ENCODE data around the gene C10orf105.

Gene C10orf105

DNA sequence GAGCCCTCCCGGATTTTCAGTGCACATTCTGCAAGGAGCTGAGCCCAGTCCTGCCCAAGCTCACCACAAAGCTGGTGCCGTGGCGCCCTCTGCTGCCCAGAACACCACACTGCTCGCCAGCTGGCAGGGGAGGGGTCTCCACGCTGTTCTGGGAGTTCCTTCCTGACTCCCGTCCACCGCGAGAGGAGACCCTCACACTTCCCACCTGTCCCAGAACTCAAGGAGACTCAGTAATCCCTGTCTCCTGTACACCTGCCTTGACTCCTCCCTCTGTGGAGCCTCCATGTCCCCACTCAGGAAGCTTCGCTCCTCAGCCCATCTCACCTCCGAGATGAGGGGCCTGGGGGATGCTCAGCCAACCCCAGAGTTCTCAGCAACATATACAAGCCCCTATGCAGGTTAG, 11.3 kb downstream of the C10orf105 start:
- no peak overlapping the region for H3K27ac ChIP-seq (ENCODE audit: low read depth, low read length)
- H3K4me3 ChIP-seq (ENCODE audit: low read length): no peak overlapping the region
- peaks cover 7% of the 10 kb centered on the region for H3K4me1 ChIP-seq (ENCODE audit: control insufficient read depth, insufficient read depth, low read length)
- no peaks in the 10 kb centered on the region for H3K36me3 ChIP-seq (ENCODE audit: control insufficient read depth, insufficient read depth, low read length)
- H3K9ac ChIP-seq (ENCODE audit: low read length): no peak overlapping the region
- H3K27me3 ChIP-seq (ENCODE audit: control insufficient read depth, insufficient read depth, low read length): no peaks in the 10 kb centered on the region

DNA sequence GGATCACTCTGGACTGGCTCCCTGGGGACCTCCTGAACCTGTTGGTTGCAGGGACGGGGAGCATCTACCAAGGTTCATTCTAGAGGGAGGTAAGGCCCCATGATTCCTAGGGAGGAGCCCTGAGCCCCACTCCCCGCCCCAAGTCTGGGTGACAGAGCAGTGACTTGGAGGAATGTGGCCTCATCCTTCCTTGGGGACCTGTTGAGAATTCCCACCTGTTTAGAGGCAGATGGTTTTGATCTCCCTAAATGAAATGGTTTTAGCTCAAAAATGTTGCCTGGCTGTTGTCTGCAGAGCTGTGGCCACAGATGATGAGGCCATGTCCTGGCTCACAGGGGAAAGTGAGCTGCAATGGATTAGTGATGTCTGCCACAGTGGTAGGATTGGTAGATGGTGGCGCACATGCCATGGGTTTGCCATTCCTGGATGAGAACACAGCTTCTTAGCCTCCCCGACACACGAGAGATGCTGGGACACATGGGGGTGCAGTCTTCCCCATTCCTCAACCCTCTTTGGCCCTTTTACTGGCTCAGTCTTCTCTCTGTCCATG, 12.3 kb downstream of the C10orf105 start:
- Histone ChIP-seq H3K27me3 (ENCODE audit: control insufficient read depth, insufficient read depth, low read length) (no peaks in the 10 kb centered on the region), H3K27ac (ENCODE audit: low read depth, low read length) (no peak overlapping the region), H3K36me3 (ENCODE audit: control insufficient read depth, insufficient read depth, low read length) (no peaks in the 10 kb centered on the region), H3K4me1 (ENCODE audit: control insufficient read depth, insufficient read depth, low read length) (no peaks in the 10 kb centered on the region), H3K4me3 (ENCODE audit: low read length) (no peak overlapping the region), H3K9ac (ENCODE audit: low read length) (no peak overlapping the region)

DNA sequence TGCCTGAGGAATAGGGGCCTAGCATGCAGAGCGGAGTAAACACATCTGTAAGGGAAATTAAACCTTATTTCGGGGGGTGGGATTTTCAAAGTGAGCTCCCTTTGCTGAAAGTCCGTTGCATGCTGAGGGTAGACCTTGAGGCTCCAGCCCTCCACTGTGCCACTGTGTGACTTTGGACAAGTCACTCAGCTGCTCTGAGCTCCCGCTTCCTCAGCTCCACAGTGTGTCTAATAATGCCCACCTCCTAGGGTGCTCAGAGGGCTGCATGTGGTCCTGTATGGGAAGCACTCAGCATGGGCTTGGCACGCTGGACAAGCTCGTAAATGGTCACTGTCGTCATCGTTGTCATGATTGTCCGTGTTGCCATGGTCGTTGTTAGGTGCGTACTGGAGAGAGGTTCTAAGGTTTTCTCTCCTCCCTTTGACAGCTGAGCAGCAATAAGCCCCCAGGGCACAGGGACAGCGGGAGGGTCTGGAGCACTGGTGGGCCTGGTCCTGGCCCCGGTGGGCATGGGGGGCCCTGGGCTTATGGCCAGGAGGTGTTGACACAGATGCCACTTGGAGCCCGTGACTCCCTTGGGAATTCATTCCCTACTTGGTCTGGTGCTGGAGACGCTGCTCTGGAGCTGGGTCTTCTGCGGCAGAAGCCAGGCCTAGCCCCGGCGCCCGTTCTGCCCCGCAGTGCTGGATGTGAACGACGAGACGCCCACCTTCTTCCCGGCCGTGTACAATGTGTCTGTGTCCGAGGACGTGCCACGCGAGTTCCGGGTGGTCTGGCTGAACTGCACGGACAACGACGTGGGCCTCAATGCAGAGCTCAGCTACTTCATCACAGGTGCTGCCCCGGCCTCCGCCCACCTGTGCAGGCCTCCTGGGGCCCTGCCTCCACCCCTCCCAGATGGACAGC, 13.1 kb downstream of the C10orf105 start:
- Histone ChIP-seq H3K4me1 (ENCODE audit: control insufficient read depth, insufficient read depth, low read length) (no peaks in the 10 kb centered on the region), H3K4me3 (ENCODE audit: low read length) (no peak overlapping the region), H3K27me3 (ENCODE audit: control insufficient read depth, insufficient read depth, low read length) (no peaks in the 10 kb centered on the region), H3K36me3 (ENCODE audit: control insufficient read depth, insufficient read depth, low read length) (no peaks in the 10 kb centered on the region), H3K27ac (ENCODE audit: low read depth, low read length) (no peak overlapping the region), H3K9ac (ENCODE audit: low read length) (no peak overlapping the region)

DNA sequence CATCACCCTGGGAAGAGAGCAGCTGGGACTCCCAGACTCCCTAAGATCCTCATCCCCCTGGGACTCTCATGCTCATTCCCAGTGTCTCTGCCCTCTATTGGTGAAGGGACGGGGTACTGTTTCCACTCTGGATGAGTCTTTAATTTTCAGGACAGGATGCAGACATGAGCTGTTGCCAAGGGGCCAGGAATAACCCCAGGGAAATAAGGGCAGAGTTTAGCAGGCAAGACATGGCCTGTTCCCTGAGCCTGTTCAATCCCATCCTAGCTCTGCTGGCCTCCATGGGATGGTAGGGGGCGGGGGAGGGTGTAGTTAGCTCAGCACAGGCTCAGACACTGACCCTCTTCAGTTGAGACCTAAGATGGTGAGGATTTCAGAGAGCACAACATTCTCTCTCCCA, 14.0 kb downstream of the C10orf105 start:
- Histone ChIP-seq H3K36me3 (ENCODE audit: control insufficient read depth, insufficient read depth, low read length) (no peaks in the 10 kb centered on the region), H3K27me3 (ENCODE audit: control insufficient read depth, insufficient read depth, low read length) (no peaks in the 10 kb centered on the region), H3K27ac (ENCODE audit: low read depth, low read length) (no peak overlapping the region), H3K4me3 (ENCODE audit: low read length) (no peak overlapping the region), H3K9ac (ENCODE audit: low read length) (no peak overlapping the region), H3K4me1 (ENCODE audit: control insufficient read depth, insufficient read depth, low read length) (no peaks in the 10 kb centered on the region)

DNA sequence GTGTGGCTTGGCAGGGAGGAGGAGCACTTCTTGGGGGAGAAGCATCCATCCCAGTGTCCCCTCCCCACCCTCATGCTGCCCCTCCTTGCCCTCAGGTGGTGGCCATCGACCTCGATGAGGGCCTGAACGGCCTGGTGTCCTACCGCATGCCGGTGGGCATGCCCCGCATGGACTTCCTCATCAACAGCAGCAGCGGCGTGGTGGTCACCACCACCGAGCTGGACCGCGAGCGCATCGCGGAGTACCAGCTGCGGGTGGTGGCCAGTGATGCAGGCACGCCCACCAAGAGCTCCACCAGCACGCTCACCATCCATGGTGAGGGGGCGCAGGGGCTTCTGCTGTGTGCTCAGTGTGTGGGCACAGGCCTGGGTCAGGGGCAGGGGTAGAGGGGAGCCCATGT, 14.8 kb downstream of the C10orf105 start:
- Histone ChIP-seq H3K4me1 (ENCODE audit: control insufficient read depth, insufficient read depth, low read length) (no peaks in the 10 kb centered on the region), H3K4me3 (ENCODE audit: low read length) (no peak overlapping the region), H3K27ac (ENCODE audit: low read depth, low read length) (no peak overlapping the region), H3K9ac (ENCODE audit: low read length) (no peak overlapping the region), H3K36me3 (ENCODE audit: control insufficient read depth, insufficient read depth, low read length) (no peaks in the 10 kb centered on the region), H3K27me3 (ENCODE audit: control insufficient read depth, insufficient read depth, low read length) (no peaks in the 10 kb centered on the region)

DNA sequence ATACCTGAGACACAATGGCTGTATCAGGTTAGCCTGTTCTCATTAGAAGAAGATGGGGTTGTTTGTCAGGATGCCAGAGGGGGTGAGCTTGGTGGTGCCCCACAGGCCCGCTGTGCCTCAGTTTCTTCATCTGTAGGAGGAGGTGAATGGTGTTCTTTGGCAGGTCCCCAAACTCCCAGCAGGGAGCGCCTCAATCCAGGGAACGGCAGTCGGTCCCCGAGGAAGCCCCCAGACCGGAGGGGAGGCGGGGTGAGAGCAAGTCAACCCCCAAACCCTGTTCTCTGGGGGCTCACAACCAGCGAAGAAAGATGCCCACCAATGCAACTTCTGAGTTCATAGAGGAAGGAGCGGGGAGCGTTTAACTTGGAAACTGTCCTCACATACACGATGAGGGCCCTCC, 16.0 kb downstream of the C10orf105 start:
- H3K4me1 ChIP-seq (ENCODE audit: control insufficient read depth, insufficient read depth, low read length): no peaks in the 10 kb centered on the region
- H3K36me3 ChIP-seq (ENCODE audit: control insufficient read depth, insufficient read depth, low read length): no peaks in the 10 kb centered on the region
- H3K4me3 ChIP-seq (ENCODE audit: low read length): no peak overlapping the region
- no peaks in the 10 kb centered on the region for H3K27me3 ChIP-seq (ENCODE audit: control insufficient read depth, insufficient read depth, low read length)
- no peak overlapping the region for H3K27ac ChIP-seq (ENCODE audit: low read depth, low read length)
- H3K9ac ChIP-seq (ENCODE audit: low read length): no peak overlapping the region

DNA sequence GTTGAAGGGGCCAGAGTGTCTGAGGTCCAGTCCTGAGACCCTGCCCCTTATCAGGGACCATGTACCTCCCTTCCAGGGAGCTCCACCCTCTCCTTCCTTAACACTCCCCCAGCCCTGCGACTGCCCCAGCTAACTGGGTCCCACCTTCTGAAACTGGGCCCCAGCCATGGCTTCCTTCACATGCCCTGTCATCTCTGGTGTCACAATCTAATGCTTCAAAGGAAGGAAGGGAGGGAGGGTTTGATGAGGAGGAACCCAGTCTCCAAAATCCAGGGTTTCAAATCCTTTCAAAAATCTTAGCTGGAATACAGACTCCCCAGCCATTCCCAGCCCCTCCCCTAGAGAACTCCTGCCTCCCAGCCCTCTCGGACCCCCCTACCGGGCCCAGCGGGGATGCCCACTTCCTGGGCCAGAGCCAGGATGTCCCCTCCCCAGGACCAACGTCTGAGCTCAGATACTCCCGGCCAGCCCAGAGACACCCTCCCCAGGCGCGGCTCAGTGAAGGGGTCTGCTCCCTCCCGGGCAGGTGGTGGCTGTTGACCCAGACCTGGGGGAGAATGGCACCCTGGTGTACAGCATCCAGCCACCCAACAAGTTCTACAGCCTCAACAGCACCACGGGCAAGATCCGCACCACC, 18.0 kb downstream of the C10orf105 start:
- no peak overlapping the region for H3K9ac ChIP-seq (ENCODE audit: low read length)
- no peaks in the 10 kb centered on the region for H3K27me3 ChIP-seq (ENCODE audit: control insufficient read depth, insufficient read depth, low read length)
- no peak overlapping the region for H3K27ac ChIP-seq (ENCODE audit: low read depth, low read length)
- no peaks in the 10 kb centered on the region for H3K4me1 ChIP-seq (ENCODE audit: control insufficient read depth, insufficient read depth, low read length)
- H3K36me3 ChIP-seq (ENCODE audit: control insufficient read depth, insufficient read depth, low read length): no peaks in the 10 kb centered on the region
- H3K4me3 ChIP-seq (ENCODE audit: low read length): no peak overlapping the region

DNA sequence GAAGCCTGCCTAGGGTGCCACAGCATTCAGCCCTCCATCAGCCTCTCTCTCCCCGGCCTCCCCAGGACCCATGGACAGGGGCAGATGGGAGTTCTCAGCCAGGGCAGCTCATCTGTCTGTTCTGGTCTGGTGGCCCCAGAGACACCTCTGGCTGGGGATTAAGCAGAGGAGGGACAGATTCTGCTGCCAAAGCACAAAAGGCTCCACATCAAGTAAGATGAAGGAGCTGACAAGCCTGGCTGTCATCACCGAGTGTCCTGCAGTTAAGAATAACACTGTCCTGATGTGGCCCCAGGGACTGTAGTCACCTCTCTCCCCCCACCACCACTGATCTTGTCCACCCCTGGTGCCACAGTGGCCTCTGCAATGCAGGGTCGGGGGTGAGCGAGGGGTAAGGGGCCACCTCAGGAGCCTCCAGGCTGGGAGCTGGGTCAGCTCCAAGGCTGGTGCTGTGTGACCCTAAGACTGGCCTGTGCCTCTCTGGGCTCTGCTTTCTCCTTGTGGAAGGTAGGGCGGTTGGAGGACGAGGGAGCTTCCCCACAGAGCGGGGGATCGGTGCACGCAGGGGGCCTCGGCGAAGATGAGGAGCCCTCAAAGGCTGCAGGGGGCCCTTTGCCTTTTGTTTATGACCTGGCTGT, 18.7 kb downstream of the C10orf105 start:
- Histone ChIP-seq H3K4me1 (ENCODE audit: control insufficient read depth, insufficient read depth, low read length) (no peaks in the 10 kb centered on the region), H3K9ac (ENCODE audit: low read length) (no peak overlapping the region), H3K36me3 (ENCODE audit: control insufficient read depth, insufficient read depth, low read length) (no peaks in the 10 kb centered on the region), H3K27me3 (ENCODE audit: control insufficient read depth, insufficient read depth, low read length) (no peaks in the 10 kb centered on the region), H3K4me3 (ENCODE audit: low read length) (no peak overlapping the region), H3K27ac (ENCODE audit: low read depth, low read length) (no peak overlapping the region)

DNA sequence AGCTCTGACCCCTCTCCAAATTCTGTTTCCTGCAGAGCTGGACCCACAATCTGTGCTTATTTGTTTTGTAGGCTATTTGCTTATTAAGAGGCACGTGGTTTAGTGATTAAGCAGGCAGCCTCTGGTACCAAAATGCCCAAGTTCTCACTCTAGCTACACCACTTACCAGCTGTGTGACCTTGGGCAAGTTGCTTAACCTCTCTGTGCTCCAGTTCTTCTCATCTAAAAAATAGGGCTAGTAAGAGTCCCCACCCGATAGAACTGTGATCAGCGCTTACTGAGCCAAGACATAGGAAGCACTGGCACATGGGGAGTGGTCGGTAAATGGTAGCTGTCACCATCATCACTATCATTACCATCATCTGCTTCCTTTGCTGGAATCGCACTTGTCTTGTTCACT, 20.8 kb downstream of the C10orf105 start:
- no peak overlapping the region for H3K27ac ChIP-seq (ENCODE audit: low read depth, low read length)
- H3K27me3 ChIP-seq (ENCODE audit: control insufficient read depth, insufficient read depth, low read length): no peaks in the 10 kb centered on the region
- no peaks in the 10 kb centered on the region for H3K36me3 ChIP-seq (ENCODE audit: control insufficient read depth, insufficient read depth, low read length)
- H3K4me3 ChIP-seq (ENCODE audit: low read length): no peak overlapping the region
- no peak overlapping the region for H3K9ac ChIP-seq (ENCODE audit: low read length)
- no peaks in the 10 kb centered on the region for H3K4me1 ChIP-seq (ENCODE audit: control insufficient read depth, insufficient read depth, low read length)

DNA sequence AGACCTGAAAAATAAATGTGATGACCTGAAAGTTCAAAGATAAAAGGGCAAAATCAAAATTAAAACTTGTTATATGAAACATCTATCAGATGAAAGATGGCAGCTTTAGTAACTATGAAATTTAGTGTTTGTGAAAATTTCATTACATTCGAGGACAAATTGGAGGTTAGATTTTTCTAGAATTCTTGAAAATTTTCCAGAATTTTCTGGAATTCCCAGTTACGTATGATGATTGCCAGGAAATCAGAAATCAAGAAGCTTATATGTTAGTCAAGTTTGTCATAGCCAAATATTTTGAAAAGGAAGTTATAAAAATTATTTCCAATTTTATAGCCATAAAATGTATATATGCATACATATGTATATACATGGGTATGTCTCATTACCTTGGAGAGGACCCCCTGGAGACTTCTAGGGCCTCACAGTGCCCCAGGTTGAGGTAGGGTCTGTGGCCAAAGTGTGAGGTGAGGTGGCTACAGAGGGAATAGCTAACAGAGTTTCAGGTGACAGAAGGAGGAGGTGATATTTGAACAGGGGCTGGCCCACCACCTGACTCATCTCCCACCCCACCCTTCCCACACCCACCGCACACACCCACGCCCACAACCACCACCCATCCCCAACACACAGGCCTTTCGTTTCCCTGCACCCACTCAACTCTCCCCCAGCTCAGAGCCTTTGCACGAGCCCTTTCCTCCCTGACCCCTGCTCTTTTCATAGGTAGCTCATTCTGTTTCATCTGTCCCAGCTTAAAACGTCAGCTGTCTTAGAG, 21.5 kb downstream of the C10orf105 start:
- Histone ChIP-seq H3K27ac (ENCODE audit: low read depth, low read length) (no peak overlapping the region), H3K9ac (ENCODE audit: low read length) (no peak overlapping the region), H3K27me3 (ENCODE audit: control insufficient read depth, insufficient read depth, low read length) (no peaks in the 10 kb centered on the region), H3K4me1 (ENCODE audit: control insufficient read depth, insufficient read depth, low read length) (no peaks in the 10 kb centered on the region), H3K4me3 (ENCODE audit: low read length) (no peak overlapping the region), H3K36me3 (ENCODE audit: control insufficient read depth, insufficient read depth, low read length) (no peaks in the 10 kb centered on the region)

DNA sequence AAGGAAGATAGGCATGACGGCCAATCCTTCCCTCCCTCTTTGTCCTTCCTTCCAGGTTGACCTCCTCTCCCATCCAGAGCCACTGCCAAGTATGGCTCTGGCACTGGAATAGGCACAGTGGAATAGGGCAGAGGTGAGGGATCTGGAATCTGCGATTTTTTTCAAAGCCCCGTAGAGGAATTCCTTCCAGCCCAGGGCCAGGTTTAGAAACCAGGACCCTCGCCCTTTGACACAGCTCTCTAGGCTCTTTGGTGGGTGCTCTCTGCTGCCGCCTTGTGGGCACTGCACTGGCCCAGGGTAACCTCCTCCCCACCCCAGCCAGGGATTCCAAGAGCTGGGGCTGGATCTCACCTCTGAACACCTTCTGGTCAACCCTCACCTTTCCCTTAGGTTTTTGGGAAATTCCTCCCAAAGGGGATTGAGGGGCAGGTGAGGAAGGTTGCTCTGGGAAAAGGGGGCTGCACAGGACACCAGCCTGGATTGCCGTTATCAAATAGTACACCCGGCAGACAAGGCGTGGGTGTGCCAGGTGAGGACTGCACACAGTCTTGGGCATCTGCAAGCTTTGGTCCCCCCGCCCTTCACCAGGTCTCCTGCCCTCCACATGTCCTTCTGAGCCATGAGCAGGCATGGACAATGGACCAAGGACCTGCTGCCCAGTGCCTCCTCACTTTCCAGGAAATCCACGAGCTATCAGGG, 22.8 kb downstream of the C10orf105 start:
- no peaks in the 10 kb centered on the region for H3K36me3 ChIP-seq (ENCODE audit: control insufficient read depth, insufficient read depth, low read length)
- no peak overlapping the region for H3K4me3 ChIP-seq (ENCODE audit: low read length)
- no peak overlapping the region for H3K27ac ChIP-seq (ENCODE audit: low read depth, low read length)
- no peak overlapping the region for H3K9ac ChIP-seq (ENCODE audit: low read length)
- H3K4me1 ChIP-seq (ENCODE audit: control insufficient read depth, insufficient read depth, low read length): no peaks in the 10 kb centered on the region
- no peaks in the 10 kb centered on the region for H3K27me3 ChIP-seq (ENCODE audit: control insufficient read depth, insufficient read depth, low read length)
